LHCN-M2 (cell line): Measurements from ENCODE around the gene ZNF619. TPM values are rescaled to one million over a fixed set of nuclear protein-coding genes. Genes with fewer than 3 reads are reported as not detected.
"Not testable (repeated sequence)": the region's sequence is repeated elsewhere in the genome, so short reads cannot be mapped to it uniquely, and the experiment has no call there.

ENCODE experiments used
- DNase-seq: peaks from one replicate; pipeline ENCODE4 v3.0.0-alpha.2; 2012; ENCODE audit warnings: low read depth
- polyA plus RNA-seq: library from polyadenylated mRNA; unstranded; fragments of >200 nt; gene quantifications from one replicate; pipeline ENCODE4 v1.2.1, GENCODE V29; 2012; ENCODE audit warnings: missing spikeins
- total RNA-seq: library from RNA; depleted of rRNA; stranded (reverse); fragments of >200 nt; gene quantifications from 2 replicates; pipeline ENCODE4 v1.2.3, GENCODE V29; 2014; rRNA removed

ZNF619 gene
- total RNA-seq: 3.5 and 4.2 TPM in 2 replicates
- 1.5 TPM for polyA plus RNA-seq

- DNase-seq: peak; percentile 64
These were observed at the start of gene ZNF619 for GRCh38 chr3:40476478-40477470. TSS of gene ZNF619 (plus strand) at chr3:40477122. CDS start at chr3:40477980, 858 bp downstream.

GRCh38 chr3:40432793-40433192 is 44.1 kb upstream of the ZNF619 start:
- DNase-seq: no peak

DNA sequence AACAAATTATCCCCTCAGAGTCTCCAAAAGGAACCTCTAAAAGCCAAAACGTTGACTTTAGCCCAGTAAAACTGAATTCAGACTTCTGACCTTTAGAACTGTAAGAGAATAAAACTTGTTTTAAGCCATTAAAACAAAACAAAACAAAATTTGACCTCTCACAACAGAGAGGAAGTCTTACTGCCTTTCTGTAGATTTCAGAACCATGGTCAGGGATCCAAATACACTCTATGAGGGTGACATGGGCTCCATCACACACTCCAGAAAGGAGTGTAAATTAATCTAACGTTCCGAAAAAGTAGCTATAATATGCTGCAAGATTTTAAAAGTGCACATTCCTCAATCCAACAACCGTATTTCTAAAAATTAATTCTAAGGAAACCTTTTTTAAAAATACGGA is 39.0 kb upstream of the ZNF619 start:
- no peak for DNase-seq

- DNase-seq: no peak
These were observed 31.9 kb upstream of the ZNF619 start for GRCh38 chr3:40445062-40445461.

- DNase-seq: no peak
These were observed 31.0 kb upstream of the ZNF619 start for GRCh38 chr3:40445880-40446279.

GRCh38 chr3:40450438-40450837 is 26.5 kb upstream of the ZNF619 start:
- DNase-seq: no peak

GRCh38 chr3:40451551-40451950 is 25.4 kb upstream of the ZNF619 start:
- DNase-seq: peak; percentile 32

DNA sequence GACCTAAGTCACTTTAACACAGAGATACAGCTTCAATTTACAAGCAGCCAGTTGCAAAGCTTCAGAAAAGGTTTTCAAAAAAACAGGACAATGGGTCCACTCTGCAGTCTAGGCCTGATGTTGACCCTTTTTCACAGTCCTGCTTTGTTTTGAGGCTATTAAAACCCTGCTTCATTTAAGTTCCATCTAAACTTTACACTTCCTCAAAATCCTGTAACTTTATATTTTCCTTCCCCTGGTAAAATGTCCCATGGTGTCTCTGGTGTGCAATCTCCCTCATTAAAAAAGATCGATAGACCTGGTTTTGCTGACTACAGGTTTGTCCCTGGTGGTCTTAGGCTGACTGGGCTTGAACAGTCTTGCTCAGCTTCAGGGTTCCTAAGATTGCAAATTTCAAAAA is 24.9 kb upstream of the ZNF619 start:
- no peak for DNase-seq

GRCh38 chr3:40452562-40452875 is 24.4 kb upstream of the ZNF619 start:
- DNase-seq: no peak

DNA sequence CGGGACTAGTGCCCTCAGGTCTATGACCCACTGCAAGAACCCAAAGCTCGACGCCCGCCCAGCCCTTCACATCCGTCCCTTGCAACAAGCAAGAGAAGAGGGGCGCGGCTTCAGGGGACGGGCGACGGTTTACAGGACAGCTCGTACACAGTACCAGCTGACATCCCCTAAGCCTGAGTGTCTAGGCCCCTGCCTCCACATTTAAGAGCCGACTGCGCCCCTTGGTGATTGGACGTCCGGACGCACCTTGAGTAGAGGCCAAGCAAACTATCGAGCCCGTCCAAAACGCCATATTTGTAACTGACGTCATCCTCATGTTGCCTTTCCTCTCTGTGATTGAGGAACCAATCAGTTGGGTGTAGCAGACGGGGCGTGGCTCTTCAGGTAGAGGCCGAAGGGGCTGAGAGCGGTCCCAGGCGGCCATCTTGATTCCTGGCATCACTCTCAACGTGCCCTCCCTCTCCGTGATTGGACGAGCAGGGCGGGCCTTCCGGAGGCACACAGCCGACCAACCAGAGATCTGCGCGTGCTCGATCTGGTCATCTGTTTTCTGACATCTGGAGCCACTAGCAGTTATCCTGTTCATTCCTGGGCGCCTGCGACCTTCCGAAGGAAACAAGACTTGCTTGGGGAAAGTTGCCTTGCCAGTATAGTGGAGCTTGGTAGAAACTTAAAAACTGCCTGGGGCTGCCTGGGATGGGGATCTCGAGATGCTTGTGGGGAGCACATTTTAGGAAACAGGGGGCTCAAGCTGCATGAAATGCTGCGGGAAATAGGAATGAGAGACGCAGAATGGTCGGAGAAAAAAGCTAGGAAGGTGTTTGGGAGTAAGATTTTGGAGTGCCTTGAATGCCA is 23.8 kb upstream of the ZNF619 start:
- DNase-seq: peak; percentile 98

GRCh38 chr3:40453933-40454332 is 23.0 kb upstream of the ZNF619 start:
- no peak for DNase-seq

DNA sequence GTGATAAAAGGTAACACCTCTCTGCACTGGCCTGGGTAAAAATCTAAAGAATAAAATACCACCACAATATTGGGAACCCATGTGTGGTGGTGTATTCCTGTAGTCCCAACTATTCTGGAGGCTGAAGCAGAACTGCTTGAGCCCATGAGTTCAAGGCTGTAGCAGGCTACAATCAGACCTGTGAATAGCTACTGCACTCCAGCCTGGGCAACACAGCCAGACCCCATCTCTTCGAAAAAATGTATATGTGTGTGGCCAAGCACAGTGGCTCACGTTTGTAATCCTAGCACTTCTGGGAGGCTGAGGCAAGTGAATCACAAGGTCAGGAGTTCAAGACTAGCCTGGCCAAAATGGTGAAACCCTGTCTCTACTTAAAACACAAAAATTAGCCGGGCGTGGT is 21.6 kb upstream of the ZNF619 start:
- DNase-seq: no peak

GRCh38 chr3:40456279-40456939 is 20.5 kb upstream of the ZNF619 start:
- DNase-seq: no peak

- DNase-seq: peak; percentile 95
These were observed 19.7 kb upstream of the ZNF619 start, which contains the start of gene RPL14 for GRCh38 chr3:40456940-40457823. TSS of gene RPL14 (plus strand) at chr3:40457339. CDS start at chr3:40457472, 133 bp downstream.

- no peak for DNase-seq
These were observed 18.4 kb upstream of the ZNF619 start for GRCh38 chr3:40458473-40458872.

DNA sequence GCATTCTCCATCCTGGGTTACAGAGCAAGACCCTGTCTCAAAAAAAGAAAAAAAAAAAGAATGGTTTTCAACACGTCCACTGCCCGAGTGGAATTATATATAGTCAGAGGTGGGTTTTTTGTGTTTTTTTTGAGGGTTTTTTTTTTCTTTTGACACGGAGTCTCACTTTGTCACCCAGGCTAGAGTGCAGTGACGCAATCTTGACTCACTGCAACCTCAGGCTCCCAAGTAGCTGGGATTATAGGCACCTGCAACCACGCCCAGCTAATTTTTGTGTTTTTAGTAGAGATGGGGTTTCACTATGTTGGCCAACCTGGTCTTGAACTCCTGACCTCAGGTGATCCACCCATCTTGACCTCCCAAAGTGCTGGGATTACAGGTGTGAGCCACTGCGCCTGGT is 16.4 kb upstream of the ZNF619 start:
- not testable (repeated sequence) for DNase-seq

DNA sequence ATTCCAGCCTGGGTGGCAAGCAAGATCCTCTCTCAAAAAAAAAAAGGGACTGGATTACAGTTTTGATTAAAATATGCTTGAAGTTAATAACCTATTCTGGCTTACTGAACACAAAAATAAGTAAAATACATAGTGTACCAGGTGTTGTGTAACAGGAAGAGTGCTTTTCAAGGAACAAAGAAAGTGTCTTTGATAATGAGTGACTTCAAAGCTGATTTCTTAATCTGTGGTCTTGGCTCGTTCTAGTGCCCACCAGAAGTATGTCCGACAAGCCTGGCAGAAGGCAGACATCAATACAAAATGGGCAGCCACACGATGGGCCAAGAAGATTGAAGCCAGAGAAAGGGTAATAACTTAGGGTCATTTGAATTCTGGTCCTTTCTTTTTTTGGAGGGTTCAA is 15.8 kb upstream of the ZNF619 start:
- no peak for DNase-seq

GRCh38 chr3:40462838-40463237 is 14.1 kb upstream of the ZNF619 start:
- not testable (repeated sequence) for DNase-seq

DNA sequence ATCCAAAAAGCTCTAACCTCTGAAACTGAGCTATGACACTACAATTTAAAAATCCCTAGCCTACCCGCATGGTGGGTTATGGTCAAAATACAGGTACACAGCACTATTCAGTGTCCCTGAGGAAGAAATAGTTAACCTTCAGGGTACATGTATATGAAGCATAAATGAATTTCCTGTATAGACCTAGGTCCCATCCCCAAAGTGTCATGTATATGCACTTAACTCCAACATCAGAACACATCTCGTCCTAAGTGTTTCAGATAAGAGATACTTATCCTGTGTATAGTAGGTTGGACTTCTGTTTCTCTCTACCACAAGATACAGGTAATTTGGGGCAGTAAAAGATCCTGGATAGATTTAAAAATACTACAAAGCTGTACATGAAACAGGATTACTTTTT is 13.3 kb upstream of the ZNF619 start:
- DNase-seq: no peak

GRCh38 chr3:40464339-40465110 is 12.4 kb upstream of the ZNF619 start:
- DNase-seq: no peak
